Activated CD8-positive, alpha-beta memory T cell treated with anti-CD3 and anti-CD28 coated beads for 24 hours (primary cell): ENCODE results near the gene APP.

Experiments
- DNase-seq: peaks from one replicate; pipeline ENCODE4 v3.0.0-alpha.2; 2020

APP gene

DNA sequence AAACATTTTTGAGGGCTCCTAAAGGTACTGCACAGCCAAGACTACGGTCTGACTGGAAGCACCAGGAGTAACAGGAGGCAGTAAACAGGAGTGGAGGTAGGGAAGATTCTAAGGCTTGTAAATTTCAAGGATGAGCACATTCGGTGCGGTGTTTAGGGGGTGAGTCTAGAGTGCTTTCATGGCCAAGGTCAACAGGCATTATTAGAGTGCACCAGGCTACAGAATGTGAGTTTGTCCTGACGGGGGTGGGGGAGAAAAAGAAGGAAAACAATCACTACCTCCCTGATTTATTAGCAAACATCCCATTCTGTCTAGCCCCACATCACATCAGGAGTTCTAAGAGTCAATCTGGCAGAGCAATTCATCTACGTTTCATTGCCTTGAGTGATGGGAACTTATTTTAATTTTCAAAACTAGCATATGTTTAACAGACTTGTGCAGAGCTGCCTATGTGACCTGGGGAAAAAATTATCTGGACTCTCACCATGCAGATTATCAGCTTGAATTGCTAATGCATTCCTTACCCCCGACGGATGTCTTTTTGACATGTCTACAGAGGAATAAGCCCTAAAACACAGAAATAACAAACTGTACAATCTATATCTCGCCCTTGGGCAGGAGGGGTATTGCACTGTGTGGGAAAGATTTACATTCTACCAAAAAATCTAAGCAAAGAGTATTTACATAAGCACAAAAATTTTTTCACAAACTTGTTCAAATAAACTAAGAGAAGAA is 45.0 kb downstream of the APP start:
- no peak for DNase-seq

DNA sequence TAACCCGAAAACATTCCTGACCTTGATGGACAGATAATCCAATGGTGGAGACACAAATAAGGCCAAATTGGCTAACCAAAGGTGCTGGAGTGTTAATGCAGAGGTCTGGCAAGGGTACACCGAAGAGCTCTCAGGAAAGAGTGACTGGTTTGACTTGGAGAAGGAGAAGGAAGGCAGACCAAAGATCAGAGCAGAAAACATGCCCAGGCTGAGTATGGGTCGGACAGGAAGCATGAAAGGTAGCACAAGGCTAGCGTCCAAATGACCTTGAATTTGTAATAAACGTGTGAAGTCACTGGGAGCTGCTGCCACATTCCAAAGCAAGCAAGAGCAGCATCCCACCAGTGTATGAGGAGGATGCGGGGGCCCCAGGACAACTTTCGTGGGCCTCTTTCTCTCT is 45.7 kb downstream of the APP start:
- DNase-seq = no peak

DNA sequence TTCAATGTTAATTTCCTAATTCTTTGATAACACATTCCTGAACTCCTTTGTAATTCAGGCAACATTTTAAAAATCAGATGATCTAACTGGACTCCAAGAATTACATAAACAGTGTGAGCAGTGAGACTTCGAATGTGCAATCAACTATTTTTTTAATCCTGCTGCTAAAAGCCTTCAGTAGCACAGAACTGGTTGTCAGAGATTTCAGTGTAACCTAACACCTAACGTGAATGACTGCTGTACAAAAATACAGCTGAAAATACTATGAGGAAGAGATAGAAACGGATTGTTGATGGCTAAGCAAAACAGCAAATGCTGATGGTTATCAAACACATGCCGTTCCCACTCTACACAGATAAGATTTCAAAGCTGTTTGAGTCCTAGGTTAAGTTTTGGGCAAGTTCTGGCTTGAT is 46.1 kb downstream of the APP start:
- no peak for DNase-seq

DNA sequence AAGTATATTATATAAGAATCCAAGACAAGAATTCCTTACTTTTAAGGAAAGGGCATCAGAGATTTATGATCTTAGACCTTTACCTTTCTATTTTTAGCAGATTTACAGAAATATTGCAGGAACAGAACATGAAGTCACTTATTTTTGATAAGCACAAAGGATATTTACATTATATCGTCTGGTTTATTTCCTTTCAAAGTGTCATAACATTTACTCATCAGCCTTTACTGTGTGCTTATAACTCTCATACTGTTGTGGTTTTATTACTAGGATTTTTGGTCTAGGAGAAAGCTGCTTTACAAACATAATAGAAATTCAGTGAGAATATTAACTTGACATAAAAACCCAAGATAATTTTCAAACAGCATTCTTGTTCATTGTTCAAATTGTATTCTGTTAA is 47.6 kb downstream of the APP start:
- no peak for DNase-seq

DNA sequence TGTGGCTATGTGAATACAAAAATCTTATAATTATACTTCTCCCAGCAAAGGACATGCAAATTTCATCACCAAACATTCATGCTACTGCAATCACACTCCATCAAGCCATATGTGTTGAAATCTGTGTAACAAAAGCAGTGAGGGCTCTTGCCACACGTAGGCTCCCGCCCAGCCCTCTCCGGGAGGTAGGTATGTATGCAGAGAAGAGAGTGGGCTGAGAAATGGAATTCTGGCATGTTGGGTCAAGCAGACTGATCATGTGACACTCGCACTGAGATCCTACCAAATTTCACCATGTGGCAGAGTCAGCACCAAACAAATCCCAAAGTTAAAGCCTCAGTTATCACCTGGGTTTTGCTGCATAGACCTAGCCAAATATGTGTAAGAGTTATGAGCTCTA is 49.7 kb downstream of the APP start:
- DNase-seq = no peak

DNA sequence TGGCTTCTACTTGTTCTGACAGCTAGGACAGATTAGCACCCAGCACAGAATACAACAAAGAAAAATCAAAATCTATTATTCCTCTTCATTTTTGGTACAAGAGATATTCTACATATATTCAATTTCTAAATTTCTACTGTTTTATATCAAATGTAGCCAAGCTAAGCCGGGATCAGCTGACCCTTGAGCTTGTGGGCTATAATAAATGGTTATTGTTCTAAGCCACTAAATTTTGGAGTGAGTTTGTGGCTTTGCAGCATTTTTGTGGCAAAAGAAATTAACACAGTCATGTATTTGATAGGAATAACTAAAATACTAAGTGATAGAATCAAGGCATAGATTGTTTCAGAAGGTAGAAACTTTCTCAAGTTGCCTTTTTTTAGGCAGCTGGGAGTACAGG is 50.7 kb downstream of the APP start:
- DNase-seq = no peak

DNA sequence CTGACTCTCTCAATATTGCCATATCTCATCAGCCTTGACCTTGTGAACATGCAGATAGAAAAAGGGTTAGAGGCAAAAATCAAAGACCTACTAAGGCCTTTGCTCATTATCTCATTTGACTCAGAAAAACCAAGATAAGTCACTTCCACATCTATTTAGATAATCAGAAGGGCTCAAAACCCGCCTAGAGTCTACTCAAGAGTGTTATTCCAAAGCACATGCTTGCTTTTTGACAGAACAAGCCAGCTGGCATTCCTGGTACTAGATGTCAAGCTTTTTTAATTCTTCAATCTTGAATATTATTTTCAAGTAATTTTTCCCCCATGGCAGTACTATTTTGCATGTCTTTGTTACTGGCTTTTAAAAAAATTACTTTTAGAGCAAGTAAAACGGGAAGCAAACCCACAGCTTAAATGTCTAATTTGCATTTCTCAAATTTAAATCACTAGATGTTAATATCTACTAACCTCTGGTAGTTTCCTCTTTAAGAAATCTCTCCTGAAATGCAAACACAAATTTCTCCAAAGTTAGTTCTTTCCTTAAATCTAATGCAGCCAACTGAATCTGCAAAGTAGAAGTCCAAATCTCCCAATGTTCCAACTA is 51.5 kb downstream of the APP start:
- no peak for DNase-seq

DNA sequence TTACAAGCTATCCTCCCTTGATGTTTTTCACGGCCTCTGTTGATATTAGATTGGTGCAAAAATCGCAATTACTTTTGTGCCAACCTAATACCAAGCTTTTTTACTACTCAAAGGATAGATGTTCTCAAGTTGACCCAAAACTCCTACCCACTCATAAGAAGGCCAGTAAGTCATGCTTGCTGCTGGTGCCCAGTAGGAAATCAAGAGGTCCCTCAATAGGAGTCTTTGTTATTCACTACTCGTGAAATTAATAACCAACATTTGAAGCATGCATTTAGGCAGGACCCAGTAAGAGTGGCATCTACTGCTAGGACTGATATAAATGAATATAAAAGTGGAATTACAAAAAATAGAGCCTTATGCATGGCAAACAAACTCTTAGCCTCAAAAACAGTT is 52.6 kb downstream of the APP start:
- DNase-seq = no peak

DNA sequence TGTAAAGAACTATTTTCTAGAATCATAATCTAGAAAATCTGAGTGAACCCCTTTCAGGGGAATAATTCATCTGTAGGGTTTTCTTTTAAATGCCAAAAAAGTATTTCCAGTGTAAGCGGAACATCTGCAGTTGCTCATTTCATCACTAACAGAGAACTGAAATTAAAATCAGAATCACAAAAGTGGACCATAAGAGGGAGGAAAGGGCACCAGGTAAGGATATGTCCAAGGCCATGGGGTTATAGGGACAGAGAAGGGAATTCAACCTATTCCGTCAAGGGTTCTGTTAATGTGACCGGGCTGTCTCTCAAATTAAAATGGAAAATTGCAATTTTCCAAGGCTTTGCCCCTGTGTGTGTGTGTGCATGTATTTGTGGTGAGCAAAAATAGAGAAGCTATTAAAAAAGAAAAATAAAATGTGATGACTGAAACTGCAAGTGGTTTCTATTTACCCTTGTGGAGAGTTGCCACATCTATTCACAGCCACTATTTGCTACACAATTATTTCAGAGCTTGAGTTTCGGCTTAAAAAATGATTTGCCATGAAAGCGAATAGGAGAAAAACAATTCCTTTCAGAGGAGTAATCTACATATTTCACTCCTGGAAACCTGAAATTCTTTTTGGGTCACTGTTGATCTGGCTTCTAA is 53.1 kb downstream of the APP start:
- no peak for DNase-seq

DNA sequence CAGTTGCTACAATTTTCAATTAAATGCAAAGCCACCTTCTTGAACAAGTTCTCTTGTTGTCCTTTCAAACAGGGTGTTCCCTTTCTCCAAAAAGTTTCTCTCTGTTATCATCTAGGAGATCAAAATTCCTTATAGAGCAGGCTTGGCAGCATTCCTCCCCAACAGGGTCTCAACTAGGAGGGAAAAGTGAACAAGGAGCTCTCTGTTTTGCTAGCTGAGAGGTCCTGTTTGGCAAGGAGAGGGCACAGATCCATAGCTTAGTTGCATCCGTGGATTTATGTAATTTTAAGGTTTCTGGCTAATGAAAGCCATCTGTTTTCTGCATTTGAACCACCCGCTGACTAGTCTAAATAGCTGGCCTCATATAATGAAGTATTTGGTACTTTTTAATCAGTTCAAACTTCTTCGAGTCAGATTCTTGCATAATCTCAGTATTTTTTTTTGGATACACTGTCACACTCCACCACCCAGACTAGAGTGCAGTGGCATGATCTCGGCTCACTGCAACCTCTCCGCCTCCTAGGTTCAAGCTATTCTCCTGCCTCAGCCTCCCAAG is 54.0 kb downstream of the APP start:
- no peak for DNase-seq

DNA sequence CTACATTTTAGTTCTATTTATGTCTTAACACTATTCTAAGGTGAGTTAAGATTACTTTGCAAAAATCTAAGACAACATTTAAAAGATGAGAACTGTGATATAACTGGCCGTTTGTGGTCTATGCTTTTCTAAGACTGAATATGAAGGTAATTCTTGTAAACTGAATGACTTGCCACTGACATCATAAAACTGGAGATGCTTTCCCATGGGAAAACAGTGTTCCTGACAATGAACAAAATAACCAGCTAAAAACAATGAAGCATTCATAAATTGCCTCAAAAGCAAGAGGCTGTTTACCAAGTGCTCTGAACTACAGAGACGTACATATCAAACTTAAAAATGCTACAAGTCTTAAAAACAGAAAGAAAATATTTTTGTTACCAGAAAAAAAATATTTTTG is 54.7 kb downstream of the APP start:
- DNase-seq = no peak

DNA sequence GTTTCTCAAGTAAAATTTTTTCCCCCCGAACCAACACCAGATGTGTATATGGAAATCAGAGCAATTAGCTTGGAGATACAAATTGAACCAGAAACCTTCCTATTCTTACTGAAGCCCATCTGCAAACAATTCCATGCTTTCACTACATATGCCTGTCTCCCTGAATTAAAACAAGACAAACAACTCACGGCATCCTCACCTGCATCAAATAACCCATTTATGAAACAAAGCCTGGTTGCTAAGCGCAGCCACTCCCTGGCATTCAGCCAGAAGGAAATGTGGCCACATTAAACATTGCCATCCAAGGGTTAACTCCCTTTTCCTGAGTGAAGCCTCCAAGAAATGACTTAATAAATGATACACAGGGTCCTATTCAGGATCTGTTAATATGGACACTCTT is 55.3 kb downstream of the APP start:
- DNase-seq = no peak

DNA sequence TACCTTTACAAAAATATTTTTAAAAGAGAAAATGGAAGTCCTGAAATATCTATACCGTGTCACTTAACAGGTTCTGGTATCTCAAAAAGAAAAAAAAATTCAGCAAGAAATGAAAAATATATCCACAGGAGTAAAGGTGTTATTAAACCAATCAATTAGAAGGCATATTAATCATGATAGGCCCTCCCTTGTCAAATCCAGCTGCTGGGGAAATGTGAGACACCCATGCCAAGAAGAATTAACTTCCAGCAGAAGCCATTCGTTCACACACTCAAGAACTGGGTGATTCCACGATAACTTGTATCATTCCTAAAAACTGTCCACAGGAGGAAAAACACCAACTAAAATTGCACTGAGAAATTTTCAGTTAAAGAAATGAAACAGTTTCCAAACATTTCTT is 57.6 kb downstream of the APP start:
- DNase-seq = no peak

DNA sequence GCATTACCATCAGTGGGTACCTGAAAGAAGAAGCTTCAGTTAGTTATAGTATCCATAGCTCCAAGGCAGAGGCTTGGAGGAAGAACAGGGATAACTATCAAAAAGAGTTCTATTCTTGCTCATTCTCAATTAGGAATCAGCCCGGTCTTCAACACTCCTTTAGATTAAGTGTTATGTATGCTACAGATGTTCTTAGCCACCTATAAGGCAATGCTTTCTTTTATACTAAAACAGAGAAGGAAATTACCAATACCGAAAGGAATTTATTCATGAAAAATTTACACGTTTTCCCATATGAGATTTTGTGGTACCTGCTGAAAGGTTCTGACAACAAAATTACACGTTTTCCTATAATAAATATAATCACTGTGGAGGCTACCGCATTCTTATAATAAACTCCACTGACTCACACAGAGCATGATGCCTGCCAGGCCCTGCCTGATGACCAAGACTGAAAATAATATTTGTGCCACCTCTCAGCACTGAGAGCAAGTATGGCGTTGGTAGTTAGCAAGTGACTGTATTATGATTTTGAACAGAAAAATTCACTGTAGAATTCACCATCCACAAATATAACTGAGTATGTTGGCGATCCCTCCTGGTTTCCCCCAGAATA is 58.3 kb downstream of the APP start:
- no peak for DNase-seq

DNA sequence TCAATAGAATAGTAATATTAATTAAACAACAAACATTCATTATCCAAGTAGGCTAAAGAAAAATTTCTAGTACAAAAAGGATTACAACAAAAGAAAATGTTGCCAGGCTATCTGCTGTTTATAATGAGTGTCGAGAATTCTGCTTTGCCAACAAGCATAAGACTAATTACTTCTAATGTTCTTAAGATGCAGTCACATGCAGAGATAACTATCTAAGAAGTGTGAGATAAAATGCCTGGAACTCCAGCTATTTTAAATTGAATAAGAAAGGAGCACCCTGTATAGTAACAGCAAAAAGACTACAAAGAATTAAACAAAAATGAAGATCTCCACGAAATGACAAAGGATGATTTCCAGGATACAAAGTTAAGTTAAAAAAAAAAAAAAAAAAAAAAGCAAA is 59.9 kb downstream of the APP start:
- no peak for DNase-seq

DNA sequence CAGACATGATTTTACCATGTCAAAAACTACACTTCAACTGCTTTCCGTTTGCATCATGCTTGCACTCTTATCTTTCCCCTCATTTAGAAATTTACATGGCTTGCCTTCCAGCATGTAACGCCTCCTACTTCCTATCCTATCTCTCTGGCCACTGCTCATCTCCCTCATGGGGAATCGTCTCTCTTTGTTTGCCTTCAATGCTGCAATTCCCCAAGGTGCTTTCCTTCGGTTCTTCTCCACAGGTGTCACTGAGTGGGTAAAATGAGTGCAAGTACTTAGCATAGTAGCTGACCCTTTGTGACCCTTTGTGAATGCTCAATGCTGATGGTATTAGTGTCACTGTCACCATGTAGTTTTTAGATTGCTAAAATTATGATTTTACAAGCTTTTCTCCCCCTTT is 63.1 kb downstream of the APP start:
- no peak for DNase-seq

DNA sequence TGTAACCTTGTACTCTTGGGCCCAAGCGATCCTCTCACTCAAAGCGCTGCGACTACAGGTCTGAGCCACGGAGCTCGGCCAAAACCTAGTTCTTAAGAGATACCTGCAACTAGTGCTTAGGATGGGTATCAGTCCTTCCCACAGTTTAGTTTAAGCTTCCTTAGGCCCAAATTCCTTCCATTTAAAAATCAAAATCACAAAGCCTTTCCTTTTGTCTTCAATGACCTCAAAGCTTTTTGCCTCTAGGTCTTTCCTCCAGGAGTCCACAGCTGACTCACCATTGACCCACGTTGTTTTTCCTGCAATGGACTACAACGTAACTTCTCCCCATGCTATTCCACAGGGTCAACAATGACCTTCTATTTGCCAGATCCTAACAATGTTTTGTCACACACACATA is 64.0 kb downstream of the APP start:
- no peak for DNase-seq

DNA sequence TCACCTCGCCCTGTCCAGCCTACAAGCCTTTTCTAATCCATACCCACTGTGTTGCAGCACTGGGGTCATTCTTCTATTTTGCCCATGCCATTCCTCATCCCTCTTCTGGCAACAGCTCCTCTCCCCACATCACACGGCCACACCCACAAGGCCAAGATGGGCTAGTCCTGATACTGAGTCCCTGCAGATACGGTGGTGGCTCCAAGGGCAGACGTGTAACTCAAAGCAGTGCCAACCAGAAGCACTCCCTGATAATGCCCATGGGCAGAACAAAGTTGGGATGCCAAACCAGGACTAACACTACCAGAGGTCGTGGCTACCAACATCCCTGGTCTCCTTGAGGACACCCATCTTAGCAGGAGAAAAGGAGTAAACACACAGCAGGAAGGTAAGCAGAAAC is 64.8 kb downstream of the APP start:
- no peak for DNase-seq

DNA sequence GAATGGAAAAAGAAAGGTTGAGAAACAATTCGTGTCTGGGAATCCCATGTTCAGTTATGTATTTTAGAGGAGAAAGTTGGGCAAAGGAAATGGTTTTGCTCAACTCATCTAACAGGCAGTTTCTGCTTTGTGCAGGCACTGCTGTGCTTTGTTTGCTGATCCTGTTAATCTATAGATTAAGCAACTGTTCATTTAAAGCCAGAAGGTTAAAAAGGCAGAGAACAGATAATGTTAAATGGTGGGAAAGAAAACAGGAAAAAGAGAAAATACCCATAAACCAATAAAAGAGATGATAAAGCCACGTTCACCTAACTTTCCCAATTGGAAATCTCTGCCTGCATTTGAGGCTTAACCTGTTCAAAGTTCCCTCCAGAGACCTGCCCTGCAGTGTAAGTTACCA is 70.0 kb downstream of the APP start:
- DNase-seq = no peak

DNA sequence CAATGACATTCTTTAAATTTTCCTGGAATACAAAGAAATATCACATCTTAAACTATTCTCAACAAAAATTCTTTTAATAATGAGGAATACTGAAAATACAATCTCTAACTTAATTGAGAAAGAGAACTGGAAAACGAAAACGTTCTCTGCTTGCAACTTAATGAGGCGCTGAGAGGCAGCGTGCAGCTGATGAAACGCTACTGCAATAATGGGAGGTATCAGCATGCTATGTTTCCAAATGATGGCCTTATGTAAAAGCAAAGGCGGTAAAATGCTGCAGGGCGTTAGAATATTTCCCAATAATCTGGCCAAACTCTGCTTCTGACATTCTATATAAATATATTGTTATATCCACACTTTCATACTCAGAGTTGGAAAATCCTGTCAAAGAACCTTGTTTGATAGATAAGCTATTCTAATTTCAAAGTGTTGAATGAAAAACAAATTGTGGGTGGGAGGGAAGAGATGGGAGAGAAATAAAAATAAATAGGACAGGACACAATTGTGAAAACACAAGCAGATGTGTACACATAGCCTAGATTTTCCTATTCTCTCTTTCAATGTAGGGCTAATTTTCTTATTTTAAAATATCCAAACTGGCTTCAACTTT is 70.9 kb downstream of the APP start:
- DNase-seq = no peak

DNA sequence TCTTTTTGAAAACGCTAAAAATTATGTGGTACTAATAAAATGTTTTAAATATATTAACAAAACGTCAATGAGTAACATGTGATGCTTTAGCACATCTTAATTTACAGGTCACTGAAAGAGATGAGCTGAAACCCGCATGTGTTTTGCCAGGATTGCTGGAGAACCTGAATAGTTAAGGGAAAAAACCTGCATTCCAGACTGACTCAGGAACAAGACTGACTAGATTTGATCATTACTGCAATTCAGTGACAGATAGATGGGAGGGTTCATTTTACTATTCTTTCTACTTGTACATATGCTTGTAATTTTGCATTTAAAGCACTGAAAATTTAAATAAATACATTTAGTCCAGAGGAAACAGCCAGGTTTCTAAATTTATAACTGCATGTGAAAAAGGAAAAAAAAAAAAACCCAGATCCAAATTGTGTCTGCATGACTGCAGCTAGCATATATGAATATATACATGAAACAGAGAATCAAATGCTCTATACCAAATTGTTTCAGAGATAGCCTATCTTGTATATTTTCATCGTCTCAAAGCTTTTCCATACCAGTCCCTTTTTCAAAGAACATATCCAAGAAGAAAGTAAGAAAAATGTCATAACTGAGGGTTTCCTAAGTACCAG is 71.7 kb downstream of the APP start:
- DNase-seq = no peak

DNA sequence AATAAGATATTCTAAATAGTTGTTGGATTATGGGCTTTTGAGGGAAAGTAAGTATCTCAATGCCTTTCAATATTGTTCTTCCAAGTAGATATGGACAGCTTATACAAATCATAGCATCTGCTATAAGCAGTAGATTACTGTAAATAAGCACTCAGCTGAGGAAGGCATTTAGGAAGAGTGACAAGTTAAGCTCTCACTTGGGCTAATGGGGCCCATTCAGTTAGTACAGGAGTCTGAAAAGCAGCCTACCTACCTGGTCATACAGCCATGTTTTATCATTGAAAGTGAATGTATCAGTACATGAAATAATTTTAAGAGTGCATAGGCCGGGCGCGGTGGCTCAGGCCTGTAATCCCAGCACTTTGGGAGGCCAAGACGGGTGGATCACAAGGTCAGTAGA is 73.1 kb downstream of the APP start:
- no peak for DNase-seq
